ENCODE results near the gene CARS2. TPM values are rescaled to one million over a fixed set of nuclear protein-coding genes. Genes with fewer than 3 reads are reported as not detected.

CARS2 gene
- total RNA-seq, 2 donors from 2014 or later, result 43.0 to 82.6 TPM

- H3K27ac ChIP-seq, result peak overlapping the region; percentile 51
- no peaks in the 10 kb centered on the region for H3K9me3 ChIP-seq
- no peaks in the 10 kb centered on the region for H3K27me3 ChIP-seq
- peaks cover 5% of the 10 kb centered on the region for H3K4me1 ChIP-seq
- intact Hi-C loops (cut with DNase I), result no loop called here
- TF ChIP-seq, protein P1, sequence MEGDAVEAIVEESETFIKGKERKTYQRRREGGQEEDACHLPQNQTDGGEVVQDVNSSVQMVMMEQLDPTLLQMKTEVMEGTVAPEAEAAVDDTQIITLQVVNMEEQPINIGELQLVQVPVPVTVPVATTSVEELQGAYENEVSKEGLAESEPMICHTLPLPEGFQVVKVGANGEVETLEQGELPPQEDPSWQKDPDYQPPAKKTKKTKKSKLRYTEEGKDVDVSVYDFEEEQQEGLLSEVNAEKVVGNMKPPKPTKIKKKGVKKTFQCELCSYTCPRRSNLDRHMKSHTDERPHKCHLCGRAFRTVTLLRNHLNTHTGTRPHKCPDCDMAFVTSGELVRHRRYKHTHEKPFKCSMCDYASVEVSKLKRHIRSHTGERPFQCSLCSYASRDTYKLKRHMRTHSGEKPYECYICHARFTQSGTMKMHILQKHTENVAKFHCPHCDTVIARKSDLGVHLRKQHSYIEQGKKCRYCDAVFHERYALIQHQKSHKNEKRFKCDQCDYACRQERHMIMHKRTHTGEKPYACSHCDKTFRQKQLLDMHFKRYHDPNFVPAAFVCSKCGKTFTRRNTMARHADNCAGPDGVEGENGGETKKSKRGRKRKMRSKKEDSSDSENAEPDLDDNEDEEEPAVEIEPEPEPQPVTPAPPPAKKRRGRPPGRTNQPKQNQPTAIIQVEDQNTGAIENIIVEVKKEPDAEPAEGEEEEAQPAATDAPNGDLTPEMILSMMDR (IDR thresholded peaks at IDR 0.05), result no peak
- DNase-seq, result no peak
- no peak overlapping the region for H3K4me3 ChIP-seq
- peak overlapping the region in 1 of 2 donors; percentile 82 for H3K9ac ChIP-seq (ENCODE audit: low read depth in 2 of 2, low read length in 2 of 2)
- H3K36me3 ChIP-seq, result no peaks in the 10 kb centered on the region
These were observed 80.9 kb downstream of the CARS2 start for GRCh38 chr13:110624766-110625756.

DNA sequence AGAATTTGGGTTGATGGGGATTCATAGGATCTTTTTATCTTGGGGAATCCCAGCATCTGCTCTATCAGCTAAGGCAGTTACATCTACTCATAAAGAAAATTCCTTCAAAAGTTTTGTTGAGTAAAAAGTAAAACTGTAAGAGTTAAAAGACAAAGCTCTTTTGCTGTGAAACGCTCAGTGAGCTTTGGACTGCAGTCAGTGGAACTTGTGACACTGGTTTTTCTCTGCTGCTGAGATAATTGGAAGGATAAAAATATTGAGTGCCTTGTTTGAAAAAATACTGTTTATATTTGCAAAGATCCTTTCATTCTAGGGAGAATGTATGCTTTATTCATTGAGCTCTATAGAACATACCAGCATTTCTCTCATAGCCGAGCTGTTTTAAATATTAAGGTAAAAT is 85.3 kb downstream of the CARS2 start:
- no peak for DNase-seq
- Histone ChIP-seq H3K9me3 (no peaks in the 10 kb centered on the region), H3K36me3 (no peaks in the 10 kb centered on the region), H3K27me3 (no peaks in the 10 kb centered on the region), H3K27ac (no peak overlapping the region), H3K4me1 (peaks cover 9% of the 10 kb centered on the region), H3K4me3 (no peak overlapping the region), H3K9ac (ENCODE audit: low read depth in 2 of 2, low read length in 2 of 2) (no peak overlapping the region)
- TF ChIP-seq, protein P1 (IDR thresholded peaks at IDR 0.05), result no peak
- intact Hi-C loops (cut with DNase I), result no loop called here

GRCh38 chr13:110618780-110619179 is 87.1 kb downstream of the CARS2 start:
- H3K9ac ChIP-seq (ENCODE audit: low read depth in 2 of 2, low read length in 2 of 2), result no peak overlapping the region

DNA sequence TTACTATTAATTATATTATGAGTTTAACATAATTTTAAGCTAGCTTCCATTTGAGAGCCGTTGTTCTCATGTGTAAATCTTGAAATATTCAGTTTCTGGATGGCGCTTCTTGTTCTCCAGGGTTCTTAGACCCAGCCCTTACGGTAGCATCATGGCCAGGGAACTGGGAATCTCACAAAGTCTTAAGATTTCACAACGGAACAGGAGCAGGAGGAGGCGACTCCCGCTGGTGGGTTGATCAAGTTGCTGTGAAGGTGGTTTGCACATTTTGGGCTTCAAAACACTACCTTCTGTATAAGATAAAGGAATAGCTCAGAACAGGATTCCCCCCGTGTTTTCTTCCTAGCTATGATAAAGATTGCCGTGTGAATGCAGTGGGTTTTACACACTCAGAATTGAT is 87.7 kb downstream of the CARS2 start:
- intact Hi-C loops (cut with DNase I), result loop anchor here (10.0 kb wide), 1 partner anchor 87 kb away; the partner anchor contains the start of gene CARS2
- no peak overlapping the region for H3K4me3 ChIP-seq

More at GRCh38 chr13:110618780-110619179, 87.1 kb downstream of the CARS2 start:
- H3K4me3 ChIP-seq, result no peak overlapping the region
- TF ChIP-seq, protein P1 (IDR thresholded peaks at IDR 0.05), result no peak
- no peaks in the 10 kb centered on the region for H3K9me3 ChIP-seq
- no peaks in the 10 kb centered on the region for H3K27me3 ChIP-seq
- no peak for DNase-seq
- H3K4me1 ChIP-seq, result peaks cover 4% of the 10 kb centered on the region
- no peak overlapping the region for H3K27ac ChIP-seq
- intact Hi-C loops (cut with DNase I), result loop anchor here (10.0 kb wide), 1 partner anchor 86 kb away; the partner anchor contains the start of gene CARS2
- no peaks in the 10 kb centered on the region for H3K36me3 ChIP-seq

More for the DNA sequence above, 87.7 kb downstream of the CARS2 start:
- no peak for DNase-seq
- H3K4me1 ChIP-seq, result peaks cover 4% of the 10 kb centered on the region
- no peak overlapping the region for H3K27ac ChIP-seq
- TF ChIP-seq, protein P1 (IDR thresholded peaks at IDR 0.05), result no peak
- no peaks in the 10 kb centered on the region for H3K36me3 ChIP-seq
- H3K9me3 ChIP-seq, result no peaks in the 10 kb centered on the region
- peak overlapping the region in 1 of 2 donors; percentile 19 for H3K9ac ChIP-seq (ENCODE audit: low read depth in 2 of 2, low read length in 2 of 2)
- H3K27me3 ChIP-seq, result no peaks in the 10 kb centered on the region

All from colonic mucosa (tissue), 4 donors.